Thyroid gland (tissue), 4 donors: ENCODE results near the gene TSPAN15. TPM values are rescaled to one million over a fixed set of nuclear protein-coding genes. Genes with fewer than 3 reads are reported as not detected.
A peak's percentile ranks its signal among the peaks of the same experiment; 100 is the strongest.
"Not testable (repeated sequence)": the region's sequence is repeated elsewhere in the genome, so short reads cannot be mapped to it uniquely, and the experiment has no call there.

Source experiments
- DNase-seq, 2 donors: peaks; one replicate each; pipeline ENCODE4 v3.0.0-alpha.2; 2019
- H3K27ac ChIP-seq, 3 donors: fragments of 200-600 bp; sonication (generic); 1 replicate in 2 of 3; 2 replicates in 1 of 3; pipeline ENCODE4 v1.5.1; 2016 to 2019; ENCODE audit warnings: mild to moderate bottlenecking in 1 of 3, moderate library complexity in 1 of 3
- H3K27me3 ChIP-seq: fragments of 200-600 bp; sonication (generic); one replicate; pipeline ENCODE4 v1.5.1; 2019
- H3K36me3 ChIP-seq, 2 donors: fragments of 200-600 bp; sonication (generic); one replicate each; pipeline ENCODE4 v1.5.1; 2016 to 2019
- H3K4me1 ChIP-seq, 2 donors: fragments of 200-600 bp; sonication (generic); one replicate each; pipeline ENCODE4 v1.5.1; 2017 to 2019
- H3K4me3 ChIP-seq, 3 donors: fragments of 200-600 bp; sonication (generic); replicated peaks in 1 of 3; 1 replicate in 2 of 3; 2 replicates in 1 of 3; pipeline ENCODE4 v1.5.1; 2016; ENCODE audit warnings: mild to moderate bottlenecking in 1 of 3
- H3K9me3 ChIP-seq: fragments of 200-600 bp; sonication (generic); one replicate; pipeline ENCODE4 v1.5.1; 2017
- POLR2A ChIP-seq, 2 donors: fragments of 450-650 bp; IDR thresholded peaks; one replicate each; pipeline ENCODE4 v1.6.1; 2017; ENCODE audit warnings: antibody characterized with exemption in 2 of 2, mild to moderate bottlenecking in 2 of 2, moderate library complexity in 1 of 2
- WGBS, 2 donors: methylation state at CpG; one replicate each; pipeline ENCODE4 v1.1.5; 2017; 5-methylcytosine and 5-hydroxymethylcytosine counted together
- intact Hi-C: fragments of 100-400 bp; cut with DNase I; formaldehyde crosslinking; loops from one replicate; pipeline ENCODE4 v1.15.1; 2023
- total RNA-seq, 4 donors: library from RNA; depleted of rRNA; stranded (reverse); fragments of >200 nt; gene quantifications; one replicate each; pipeline ENCODE4 v1.2.3, GENCODE V29; 2016
- TF ChIP-seq, protein P1 (sequence below), 6 experiments: fragments of 200-600 bp in 3 of 6; fragments of 450-650 bp in 3 of 6; sonication (generic) in 3 of 6; IDR thresholded peaks; one replicate each; pipeline ENCODE4 v1.5.1; 2016 to 2019; ENCODE audit warnings: antibody characterized with exemption in 6 of 6, mild to moderate bottlenecking in 2 of 6, inconsistent platforms in 1 of 6, moderate library complexity in 1 of 6

The TSPAN15 gene
- total RNA-seq, 4 donors from 2014 or later = 9.0 to 23.1 (median 17.2) TPM

DNA sequence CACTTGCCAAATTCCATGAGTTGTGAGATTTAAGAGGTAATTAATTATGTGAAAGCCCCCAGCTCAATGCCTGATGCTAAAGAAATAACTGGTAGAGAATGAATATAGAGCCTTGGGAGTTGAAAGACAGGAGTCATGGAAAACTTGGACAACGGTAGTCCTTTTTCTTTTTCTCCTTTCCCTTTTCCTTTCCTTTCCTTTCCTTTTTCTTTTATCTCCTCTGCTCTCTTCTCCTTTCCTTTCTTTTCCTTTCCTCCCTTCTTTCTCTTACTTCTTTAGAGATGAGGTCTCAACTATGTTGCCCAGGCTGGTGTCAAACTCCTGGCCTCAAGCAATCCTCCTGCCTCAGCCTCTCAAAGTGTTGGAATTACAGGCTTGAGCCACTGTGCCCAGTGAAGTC, 7.9 kb upstream of the TSPAN15 start:
- DNase-seq = no peak
- H3K9me3 ChIP-seq = no peaks in the 10 kb centered on the region
- H3K27ac ChIP-seq = no peak overlapping the region
- H3K4me1 ChIP-seq = peaks cover 0 to 16% of the 10 kb centered on the region in 2 donors
- no peak overlapping the region for H3K4me3 ChIP-seq
- TF ChIP-seq, protein P1, sequence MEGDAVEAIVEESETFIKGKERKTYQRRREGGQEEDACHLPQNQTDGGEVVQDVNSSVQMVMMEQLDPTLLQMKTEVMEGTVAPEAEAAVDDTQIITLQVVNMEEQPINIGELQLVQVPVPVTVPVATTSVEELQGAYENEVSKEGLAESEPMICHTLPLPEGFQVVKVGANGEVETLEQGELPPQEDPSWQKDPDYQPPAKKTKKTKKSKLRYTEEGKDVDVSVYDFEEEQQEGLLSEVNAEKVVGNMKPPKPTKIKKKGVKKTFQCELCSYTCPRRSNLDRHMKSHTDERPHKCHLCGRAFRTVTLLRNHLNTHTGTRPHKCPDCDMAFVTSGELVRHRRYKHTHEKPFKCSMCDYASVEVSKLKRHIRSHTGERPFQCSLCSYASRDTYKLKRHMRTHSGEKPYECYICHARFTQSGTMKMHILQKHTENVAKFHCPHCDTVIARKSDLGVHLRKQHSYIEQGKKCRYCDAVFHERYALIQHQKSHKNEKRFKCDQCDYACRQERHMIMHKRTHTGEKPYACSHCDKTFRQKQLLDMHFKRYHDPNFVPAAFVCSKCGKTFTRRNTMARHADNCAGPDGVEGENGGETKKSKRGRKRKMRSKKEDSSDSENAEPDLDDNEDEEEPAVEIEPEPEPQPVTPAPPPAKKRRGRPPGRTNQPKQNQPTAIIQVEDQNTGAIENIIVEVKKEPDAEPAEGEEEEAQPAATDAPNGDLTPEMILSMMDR (IDR thresholded peaks at IDR 0.05) = no peak
- no peak for TF ChIP-seq POLR2A (IDR thresholded peaks at IDR 0.05)
- intact Hi-C loops = no loop called here
- H3K36me3 ChIP-seq = no peaks in the 10 kb centered on the region
- no peaks in the 10 kb centered on the region for H3K27me3 ChIP-seq
- WGBS, 2 donors = 81 to 82% methylated on average over 1 of the region's 1 CpG

DNA sequence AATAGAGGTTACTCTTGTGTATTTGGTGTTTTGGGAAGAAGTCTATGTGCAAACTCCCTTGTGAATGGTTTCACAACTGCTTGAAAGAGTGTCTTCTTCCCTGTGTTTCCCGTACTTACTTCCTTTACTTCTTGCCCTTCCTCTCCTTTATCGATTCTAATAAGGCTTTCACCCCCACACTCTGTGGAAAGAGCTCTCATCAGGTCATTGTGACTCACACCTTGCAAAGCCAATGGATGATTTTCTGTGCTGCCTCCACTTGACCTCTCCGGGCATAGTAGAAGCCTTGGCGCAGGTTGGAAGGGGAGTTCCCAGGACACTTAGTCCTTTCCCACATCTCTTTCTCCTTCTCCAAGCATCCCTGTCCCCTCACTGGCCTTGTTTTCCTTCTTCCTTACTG, 6.2 kb upstream of the TSPAN15 start:
- intact Hi-C loops = no loop called here
- Histone ChIP-seq H3K4me1 (peaks cover 0 to 6% of the 10 kb centered on the region in 2 donors), H3K27ac (no peak overlapping the region), H3K27me3 (no peaks in the 10 kb centered on the region), H3K36me3 (no peaks in the 10 kb centered on the region), H3K4me3 (no peak overlapping the region), H3K9me3 (no peaks in the 10 kb centered on the region)
- no peak for DNase-seq
- 83 to 84% methylated on average over 4 of the region's 4 CpGs for WGBS, 2 donors
- TF ChIP-seq, protein P1 (IDR thresholded peaks at IDR 0.05) = no peak
- no peak for TF ChIP-seq POLR2A (IDR thresholded peaks at IDR 0.05)

DNA sequence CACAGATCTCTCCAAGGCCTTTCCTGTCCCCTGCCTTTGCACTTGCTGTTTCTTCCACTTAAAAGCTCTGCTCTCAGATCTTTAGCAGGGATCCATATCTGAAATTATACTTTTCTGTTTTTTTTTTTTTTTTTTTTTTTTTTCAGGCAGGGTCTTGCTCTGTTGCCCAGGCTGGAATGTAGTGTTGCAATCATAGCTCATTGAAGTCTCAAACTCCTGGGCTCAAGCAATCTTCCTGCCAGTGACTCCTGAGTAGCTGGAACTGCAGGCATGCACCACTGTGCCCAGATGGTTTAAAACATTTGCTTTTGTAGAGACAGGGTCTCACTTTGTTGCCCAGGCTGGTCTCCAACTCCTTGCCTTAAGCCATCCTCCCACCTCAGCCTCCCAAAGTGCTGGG, 5.0 kb upstream of the TSPAN15 start:
- intact Hi-C loops = no loop called here
- no peak for TF ChIP-seq POLR2A (IDR thresholded peaks at IDR 0.05)
- TF ChIP-seq, protein P1 (IDR thresholded peaks at IDR 0.05) = no peak
- DNase-seq = no peak
- no peak overlapping the region for H3K4me3 ChIP-seq
- H3K36me3 ChIP-seq = no peaks in the 10 kb centered on the region
- H3K27ac ChIP-seq = no peak overlapping the region
- no peaks in the 10 kb centered on the region for H3K27me3 ChIP-seq
- H3K9me3 ChIP-seq = no peaks in the 10 kb centered on the region
- H3K4me1 ChIP-seq = peaks cover 6 to 18% of the 10 kb centered on the region in 2 donors

DNA sequence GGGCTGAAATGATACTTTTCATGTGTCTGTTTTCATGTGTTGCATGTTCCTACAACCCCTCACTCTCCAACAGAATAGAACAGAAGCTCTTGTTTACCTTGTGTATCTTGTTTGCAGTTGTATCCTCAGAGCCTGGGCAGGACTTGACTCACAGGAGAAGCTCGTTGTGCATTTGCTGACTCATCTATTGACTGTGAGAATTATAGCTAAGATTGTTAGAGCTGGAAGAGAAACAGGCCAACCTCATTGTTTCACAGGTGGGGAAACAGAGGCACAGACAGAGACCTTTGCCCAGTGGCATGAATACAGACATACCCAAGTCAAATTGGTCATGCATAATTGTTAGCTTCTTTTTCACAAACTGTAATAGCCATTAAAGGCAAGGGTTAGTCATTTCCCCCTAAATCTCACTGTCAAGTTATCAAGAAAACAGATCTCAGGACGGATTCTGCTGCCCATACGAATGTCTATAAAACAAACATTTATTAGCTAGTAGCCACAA, 4.6 kb upstream of the TSPAN15 start:
- Histone ChIP-seq H3K4me1 (peaks cover 8 to 18% of the 10 kb centered on the region in 2 donors), H3K27me3 (no peaks in the 10 kb centered on the region), H3K36me3 (no peaks in the 10 kb centered on the region), H3K27ac (no peak overlapping the region), H3K9me3 (no peaks in the 10 kb centered on the region), H3K4me3 (no peak overlapping the region)
- TF ChIP-seq, protein P1 (IDR thresholded peaks at IDR 0.05) = no peak
- TF ChIP-seq POLR2A (IDR thresholded peaks at IDR 0.05) = no peak
- no peak for DNase-seq
- intact Hi-C loops = no loop called here
- 62% methylated on average over 3 of the region's 3 CpGs for WGBS, 2 donors

DNA sequence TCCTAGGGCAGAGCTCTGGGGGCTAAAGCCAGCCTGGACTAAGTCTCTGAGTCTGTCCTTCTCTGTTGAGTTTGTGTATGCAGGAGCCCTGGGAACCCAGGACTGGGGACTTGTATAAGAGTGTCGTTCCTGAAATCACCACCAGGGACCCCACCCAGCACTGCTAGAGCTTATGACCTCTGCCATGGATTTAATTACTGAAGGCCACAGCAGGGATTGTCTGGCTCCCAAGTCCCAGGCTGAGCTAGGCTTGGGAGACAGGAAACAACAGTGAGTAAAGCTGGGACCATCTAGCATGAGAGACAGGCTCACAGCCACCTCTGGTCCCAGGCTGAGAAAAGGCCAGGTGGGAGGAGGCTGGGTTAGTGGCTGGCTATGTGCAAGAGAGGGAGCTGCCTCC, 1.4 kb upstream of the TSPAN15 start:
- intact Hi-C loops = no loop called here
- Histone ChIP-seq H3K27ac (peak overlapping the region in 2 of 3 donors; percentile 6 to 7), H3K36me3 (no peaks in the 10 kb centered on the region), H3K27me3 (no peaks in the 10 kb centered on the region), H3K9me3 (no peaks in the 10 kb centered on the region), H3K4me3 (no peak overlapping the region), H3K4me1 (peaks cover 14 to 22% of the 10 kb centered on the region in 2 donors)
- TF ChIP-seq, protein P1 (IDR thresholded peaks at IDR 0.05) = peak in 5 of 6 experiments; percentile 45 to 61 (median 55)
- TF ChIP-seq POLR2A (IDR thresholded peaks at IDR 0.05) = no peak
- 7% methylated on average over 1 of the region's 1 CpG; no CpG with 5 or more reads in 1 of the 2 donors for WGBS, 2 donors
- DNase-seq = peak; percentile 56 to 63

DNA sequence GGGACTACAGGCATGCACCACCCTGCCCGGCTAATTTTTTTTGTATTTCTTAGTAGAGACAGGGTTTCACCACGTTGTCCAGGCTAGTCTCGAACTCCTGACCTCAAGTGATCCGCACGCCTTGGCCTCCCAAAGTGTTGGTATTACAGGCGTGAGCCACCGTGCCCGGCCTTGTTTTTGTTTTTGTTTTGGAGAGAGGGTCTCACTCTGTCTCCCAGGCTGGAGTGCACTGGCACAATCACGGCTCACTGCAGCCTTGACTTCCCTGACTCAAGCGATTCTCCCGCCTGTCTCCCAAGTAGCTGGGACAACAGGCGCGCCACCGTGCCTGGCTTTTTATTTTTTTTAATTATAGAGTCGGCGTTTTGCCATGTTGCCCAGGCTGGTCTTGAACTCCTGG, 870 bp upstream of the TSPAN15 start:
- H3K27me3 ChIP-seq, H3K36me3 ChIP-seq, H3K9me3 ChIP-seq, H3K4me3 ChIP-seq, intact Hi-C loops, H3K27ac ChIP-seq, DNase-seq: not testable (repeated sequence)
- peaks cover 14 to 22% of the 10 kb centered on the region in 2 donors for H3K4me1 ChIP-seq
- 84 to 88% methylated on average over 16 of the region's 16 CpGs for WGBS, 2 donors
